ENCODE measurements around the gene NCOA3.

DNA sequence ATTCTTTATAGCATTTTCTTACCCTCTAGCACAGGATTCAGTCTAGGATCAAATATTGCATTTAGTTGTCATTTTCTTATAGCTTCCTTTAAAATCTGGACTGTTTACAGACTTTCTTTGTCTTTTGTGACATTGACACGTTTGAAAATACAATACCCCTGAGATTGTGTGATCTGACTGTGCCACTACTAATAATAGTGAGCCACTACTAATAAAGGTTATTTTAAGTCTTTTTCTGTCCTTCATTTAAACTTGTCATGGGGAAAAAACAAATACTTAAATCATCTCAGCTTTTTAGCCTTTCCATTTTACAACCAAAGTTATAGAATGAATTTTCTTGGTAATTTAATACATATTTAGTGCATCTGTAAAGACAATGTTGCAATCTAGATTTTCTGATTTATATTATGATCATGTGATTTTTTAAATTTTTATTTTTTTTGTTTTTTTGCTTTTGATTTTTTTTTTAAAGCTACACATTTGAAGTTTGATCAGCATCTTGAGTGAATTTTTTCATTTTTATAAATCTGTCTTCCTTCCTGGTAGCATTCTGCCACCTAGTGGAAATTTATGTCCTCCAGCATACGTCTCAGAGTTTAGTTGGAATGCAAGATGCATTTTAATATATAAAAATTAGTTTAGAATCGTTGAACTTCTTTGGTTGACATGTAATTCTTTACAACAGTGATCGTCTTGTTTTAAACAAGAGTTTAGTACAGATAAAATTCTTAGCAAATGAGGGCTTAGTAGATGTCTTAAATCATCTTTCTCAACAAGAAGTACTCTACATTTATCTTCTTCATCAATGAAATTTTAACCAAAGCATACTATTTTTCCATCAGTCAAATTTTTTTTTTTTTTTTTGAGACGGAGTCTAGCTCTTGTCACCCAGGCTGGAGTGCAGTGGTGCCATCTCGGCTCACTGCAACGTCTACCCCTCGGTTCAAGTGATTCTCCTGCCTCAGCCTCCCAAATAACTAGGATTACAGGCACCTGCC, 119.4 kb downstream of the NCOA3 start:
- TF ChIP-seq, protein P1, sequence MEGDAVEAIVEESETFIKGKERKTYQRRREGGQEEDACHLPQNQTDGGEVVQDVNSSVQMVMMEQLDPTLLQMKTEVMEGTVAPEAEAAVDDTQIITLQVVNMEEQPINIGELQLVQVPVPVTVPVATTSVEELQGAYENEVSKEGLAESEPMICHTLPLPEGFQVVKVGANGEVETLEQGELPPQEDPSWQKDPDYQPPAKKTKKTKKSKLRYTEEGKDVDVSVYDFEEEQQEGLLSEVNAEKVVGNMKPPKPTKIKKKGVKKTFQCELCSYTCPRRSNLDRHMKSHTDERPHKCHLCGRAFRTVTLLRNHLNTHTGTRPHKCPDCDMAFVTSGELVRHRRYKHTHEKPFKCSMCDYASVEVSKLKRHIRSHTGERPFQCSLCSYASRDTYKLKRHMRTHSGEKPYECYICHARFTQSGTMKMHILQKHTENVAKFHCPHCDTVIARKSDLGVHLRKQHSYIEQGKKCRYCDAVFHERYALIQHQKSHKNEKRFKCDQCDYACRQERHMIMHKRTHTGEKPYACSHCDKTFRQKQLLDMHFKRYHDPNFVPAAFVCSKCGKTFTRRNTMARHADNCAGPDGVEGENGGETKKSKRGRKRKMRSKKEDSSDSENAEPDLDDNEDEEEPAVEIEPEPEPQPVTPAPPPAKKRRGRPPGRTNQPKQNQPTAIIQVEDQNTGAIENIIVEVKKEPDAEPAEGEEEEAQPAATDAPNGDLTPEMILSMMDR (IDR thresholded peaks at IDR 0.05) = peak; percentile 48 to 93 (median 88)
- TF ChIP-seq POLR2A (IDR thresholded peaks at IDR 0.05) = no peak

Data from esophagus squamous epithelium (tissue), 4 donors.